ENCODE data around the gene FFAR3.

- TF ChIP-seq TAF1 (conservative IDR thresholded peaks at IDR 0.05) (no peak), CTCF (IDR thresholded peaks at IDR 0.05; ENCODE audit: low read depth, low read length, missing input control) (no peak), RXRA (IDR thresholded peaks at IDR 0.05) (no peak), RAD21 (IDR thresholded peaks at IDR 0.05) (no peak), SP1 (IDR thresholded peaks at IDR 0.05) (no peak), ATF3 (IDR thresholded peaks at IDR 0.05) (no peak), REST (IDR thresholded peaks at IDR 0.05) (no peak), NR2F2 (IDR thresholded peaks at IDR 0.05) (no peak)
These were observed 10.3 kb upstream of the FFAR3 start for GRCh38 chr19:35347930-35348298.
